RPMI8226 (cell line): ENCODE data around the gene PLA2G4E.
A peak's percentile ranks its signal among the peaks of the same experiment; 100 is the strongest.

Experiments
- DNase-seq: peaks from one replicate; pipeline ENCODE4 v3.0.0-alpha.2; 2015

Gene PLA2G4E

GRCh38 chr15:42018306-42019224 is 2.3 kb downstream of the PLA2G4E start:
- DNase-seq, result no peak

DNA sequence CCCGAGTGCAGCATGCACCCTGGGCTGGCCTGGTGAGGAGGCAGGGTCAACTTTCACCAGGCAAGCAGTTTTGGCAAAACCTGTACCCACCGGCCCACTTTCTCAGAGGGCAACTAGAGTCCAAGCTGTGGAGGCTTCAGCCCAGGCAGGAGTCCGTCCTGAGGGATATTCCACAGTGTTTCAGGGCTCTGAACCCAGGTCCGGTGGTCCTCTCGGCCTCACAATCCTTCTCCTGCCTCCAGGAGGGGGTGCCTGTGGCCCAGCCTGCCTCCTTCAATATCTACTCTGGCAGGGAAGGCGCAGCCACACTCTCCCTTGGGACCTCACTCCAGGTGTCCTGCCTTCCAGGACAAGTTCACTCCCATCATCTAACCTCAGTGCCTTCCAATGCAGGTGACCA is 3.9 kb downstream of the PLA2G4E start:
- DNase-seq, result no peak

GRCh38 chr15:42014406-42014805 is 6.4 kb downstream of the PLA2G4E start:
- no peak for DNase-seq

- no peak for DNase-seq
Measured at GRCh38 chr15:42012928-42013482, 7.8 kb downstream of the PLA2G4E start.

DNA sequence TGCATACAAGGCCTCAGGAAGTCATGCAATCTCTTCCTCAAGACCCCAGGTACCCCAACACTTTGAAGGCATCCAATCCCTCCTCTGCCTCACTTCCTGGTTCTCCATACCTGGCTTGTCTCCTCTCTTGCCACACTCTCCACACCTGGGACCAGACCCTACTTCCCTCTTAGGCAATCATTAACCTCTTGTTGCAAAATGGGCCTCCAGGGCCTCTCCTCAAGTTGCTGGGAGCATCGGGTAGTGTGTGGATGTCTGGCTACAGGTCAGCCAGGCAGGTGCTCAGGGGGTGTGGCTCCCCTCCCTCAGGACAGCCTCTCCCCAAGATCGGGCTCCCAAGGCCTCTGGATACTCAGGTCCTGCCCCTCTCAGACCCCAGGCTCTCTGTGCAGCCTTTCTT is 8.6 kb downstream of the PLA2G4E start:
- DNase-seq, result no peak

DNA sequence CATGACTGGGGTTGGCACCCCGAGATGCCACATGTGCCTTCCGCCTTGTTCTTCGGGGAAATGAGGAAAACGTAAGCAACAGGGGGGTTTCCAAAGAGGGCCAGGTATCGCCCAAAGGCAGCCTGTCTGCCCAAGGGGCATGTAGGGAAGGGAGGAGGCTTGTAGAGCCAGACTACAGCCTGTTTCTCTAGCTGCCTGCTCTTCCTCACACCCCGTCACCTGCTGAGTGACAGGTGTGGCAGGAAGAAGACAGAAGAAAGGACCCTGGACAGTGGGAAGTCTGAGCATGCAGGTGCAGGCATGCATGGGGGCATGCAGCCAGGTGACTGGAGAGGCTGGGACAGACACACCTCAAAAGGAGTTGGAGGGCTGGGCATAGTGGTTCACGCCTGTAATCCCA is 9.8 kb downstream of the PLA2G4E start:
- DNase-seq, result peak; percentile 8

- DNase-seq, result peak; percentile 61
Measured at GRCh38 chr15:42010434-42010833, 10.4 kb downstream of the PLA2G4E start.

DNA sequence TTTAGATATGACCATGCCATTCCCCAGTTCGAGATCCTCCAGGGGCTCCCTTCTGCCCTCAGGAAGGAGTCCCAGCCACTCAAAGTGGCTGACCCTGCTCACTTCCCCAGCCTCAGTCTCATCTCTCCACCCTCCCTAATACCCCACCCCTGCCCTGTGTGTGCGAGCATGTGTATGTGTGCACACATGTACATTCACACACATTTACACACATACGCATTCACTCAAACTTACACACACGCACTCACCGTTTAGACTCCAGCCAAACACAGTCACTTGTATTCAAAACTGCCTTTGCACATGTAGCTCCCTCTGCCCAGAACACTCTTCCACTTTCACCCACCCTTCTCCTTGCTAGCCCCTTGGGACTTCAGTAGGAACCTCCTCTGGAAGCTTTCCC is 11.4 kb downstream of the PLA2G4E start:
- DNase-seq, result no peak

DNA sequence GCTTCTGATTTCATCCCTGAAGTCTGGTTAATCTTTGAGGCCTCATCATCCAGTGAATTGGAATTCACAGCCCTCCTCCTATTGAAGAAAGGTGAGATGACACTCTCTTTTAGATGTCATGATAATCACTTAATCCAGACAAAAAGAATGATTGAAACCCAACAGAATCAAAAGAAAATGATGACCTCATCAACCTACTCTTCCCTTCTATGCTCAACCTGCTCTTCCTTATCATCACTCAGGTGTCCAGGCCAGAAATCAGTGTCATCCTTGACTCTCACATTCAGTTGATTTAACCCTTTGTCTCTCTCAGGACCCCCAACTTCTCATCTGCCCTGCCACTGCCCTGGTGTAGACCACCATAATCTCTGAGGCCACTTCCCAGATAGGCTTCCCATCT is 11.8 kb downstream of the PLA2G4E start:
- DNase-seq, result no peak

DNA sequence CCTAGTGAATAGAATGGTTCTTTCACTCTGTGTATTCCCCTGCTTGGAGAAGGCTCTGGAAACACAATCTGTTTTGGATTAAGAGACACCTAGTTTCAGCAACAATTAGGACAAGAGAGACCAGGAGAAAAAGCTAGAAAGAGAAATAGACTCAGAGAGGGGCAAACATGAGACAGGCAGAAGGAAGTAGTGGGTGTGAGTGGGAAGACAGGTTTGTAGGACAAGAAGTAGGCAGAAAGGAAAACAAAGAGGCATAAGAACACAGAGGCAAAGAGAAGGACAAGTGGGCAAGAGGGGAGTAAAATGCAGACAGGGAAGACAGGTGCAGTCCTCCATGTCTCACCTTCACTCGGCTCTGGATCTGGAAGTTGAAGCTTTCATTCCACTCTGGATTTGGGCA is 13.5 kb downstream of the PLA2G4E start:
- DNase-seq, result no peak

GRCh38 chr15:42002333-42002732 is 18.5 kb downstream of the PLA2G4E start:
- DNase-seq, result no peak

DNA sequence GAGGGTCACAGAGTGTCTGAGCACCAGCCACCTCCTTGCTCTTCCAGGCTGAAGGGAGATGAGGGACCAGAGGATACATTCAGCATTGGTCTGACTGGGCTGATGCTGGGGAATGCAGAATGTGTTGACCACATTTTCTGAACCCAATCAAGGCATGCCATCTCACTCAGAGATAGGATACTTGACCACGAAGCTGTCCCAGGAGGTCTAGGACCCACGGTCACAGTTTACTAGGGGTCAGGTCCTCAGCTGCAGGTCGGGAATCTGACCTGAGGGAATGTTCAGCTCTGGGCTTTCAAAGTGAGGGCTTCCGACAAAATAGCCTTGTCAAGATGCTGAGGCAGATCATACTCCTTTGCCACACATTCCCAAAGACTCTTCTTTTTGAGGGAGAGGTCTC is 19.6 kb downstream of the PLA2G4E start:
- no peak for DNase-seq

GRCh38 chr15:41999290-42000285 is 21.3 kb downstream of the PLA2G4E start:
- DNase-seq, result no peak

GRCh38 chr15:41997845-41998244 is 23.0 kb downstream of the PLA2G4E start:
- DNase-seq, result no peak

DNA sequence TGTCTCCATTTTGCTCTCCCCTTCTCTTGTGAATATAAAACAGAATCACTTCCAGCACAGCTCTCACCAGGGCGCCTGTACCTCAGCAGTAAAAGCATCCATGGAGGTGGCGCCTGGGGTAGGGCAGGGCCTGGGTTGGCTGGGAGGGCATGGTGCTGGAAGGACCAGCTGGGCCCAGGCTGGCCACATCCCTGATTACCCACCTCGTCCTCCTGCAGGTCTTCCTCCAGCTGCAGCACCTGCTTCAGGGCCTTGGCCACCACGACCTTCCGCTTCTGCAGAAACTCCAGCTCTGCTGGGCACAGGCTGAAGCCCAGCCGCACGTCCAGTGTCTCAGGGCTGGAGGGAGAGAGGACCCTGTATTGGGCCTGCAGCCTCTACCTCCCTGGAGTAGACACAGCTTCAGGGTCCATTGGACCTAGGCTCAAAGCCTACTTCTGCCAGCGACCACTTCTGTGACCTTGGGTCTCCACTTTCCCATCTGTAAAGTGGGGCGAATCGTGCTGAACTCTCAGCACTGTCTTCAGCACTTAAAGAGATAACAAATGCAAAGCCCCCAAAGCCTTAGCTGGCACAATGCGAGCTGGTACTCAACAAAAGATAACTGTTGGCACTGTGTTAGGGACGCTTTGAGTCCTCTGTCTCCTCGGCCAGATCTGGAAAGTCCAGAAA is 23.8 kb downstream of the PLA2G4E start:
- DNase-seq, result no peak

- no peak for DNase-seq
Measured at GRCh38 chr15:41996376-41996775, 24.5 kb downstream of the PLA2G4E start.

DNA sequence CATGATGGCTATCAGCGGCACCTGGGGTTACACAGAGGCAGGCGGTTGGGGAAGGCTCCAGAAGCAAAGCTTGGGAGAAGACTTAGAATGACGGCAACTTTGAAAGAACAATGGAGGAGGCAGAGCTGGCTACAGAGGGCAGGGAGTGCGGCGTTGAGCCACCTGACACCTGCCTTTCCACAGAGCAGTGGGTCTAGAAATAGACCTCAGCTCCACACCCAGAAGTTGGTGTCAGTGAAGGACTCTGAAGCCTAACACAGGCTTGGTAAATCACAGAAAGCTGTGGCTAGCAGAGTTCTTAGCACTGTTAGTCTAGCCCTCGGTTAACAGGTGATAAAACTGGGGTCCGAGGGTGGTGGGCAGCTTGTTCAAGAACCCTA is 25.4 kb downstream of the PLA2G4E start:
- DNase-seq, result no peak

- DNase-seq, result no peak
Measured at GRCh38 chr15:41994772-41995475, 25.9 kb downstream of the PLA2G4E start.

DNA sequence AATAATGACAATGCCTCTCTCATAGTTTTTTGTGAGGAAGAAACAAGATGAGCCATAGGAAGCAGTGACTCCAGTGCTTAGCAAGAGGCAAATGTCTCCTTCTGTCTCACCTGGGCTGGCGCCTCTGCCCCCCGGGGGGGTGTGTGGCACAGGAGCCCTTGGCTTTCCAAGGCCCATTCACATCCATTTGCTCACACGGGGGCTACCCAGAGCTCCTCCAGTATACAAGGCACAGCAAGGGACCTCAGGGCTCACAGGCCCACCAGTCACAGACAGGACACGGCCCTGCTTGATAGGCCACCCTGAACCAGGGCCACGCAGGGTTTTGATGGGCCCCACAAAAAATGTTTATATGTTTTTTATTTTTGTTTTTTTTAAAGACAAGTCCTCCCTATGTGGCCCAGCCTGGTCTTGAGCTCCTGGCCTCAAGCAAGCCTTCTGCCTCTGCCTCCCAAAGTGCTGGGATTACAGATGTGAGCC is 26.6 kb downstream of the PLA2G4E start:
- DNase-seq, result no peak

DNA sequence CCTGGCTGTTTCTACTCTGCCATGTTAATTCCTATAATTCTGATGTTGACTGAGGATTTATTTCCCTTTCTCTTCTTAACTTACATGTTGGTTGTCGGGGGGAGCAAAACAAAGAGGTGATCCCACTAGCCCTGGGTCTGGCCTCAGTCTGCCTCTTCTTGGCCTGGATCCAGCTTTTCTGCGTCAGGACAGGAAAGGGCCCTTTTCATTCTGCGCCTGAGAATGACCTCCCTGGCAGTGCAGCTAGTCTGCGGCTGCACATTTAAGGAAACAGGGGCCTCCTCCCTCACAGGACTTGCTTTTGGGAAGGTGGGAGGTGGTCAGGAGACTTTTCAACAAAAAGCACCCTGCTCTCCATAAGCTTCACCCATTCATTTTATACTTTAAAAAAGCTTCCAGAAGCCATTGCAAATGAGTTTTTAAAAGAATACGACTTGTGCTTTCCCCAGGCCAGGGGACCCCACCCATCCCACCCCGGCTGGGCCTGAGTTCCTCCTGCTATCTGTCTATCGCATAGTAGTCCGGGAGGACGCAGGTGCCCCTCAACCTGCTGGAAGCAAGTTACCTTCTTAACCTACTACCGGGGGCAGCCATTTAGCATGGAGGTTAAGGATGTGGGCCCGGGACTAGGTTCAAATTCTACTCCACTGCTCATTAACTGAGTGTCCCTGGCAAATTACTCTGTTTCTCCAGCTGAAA is 27.2 kb downstream of the PLA2G4E start:
- DNase-seq, result no peak

DNA sequence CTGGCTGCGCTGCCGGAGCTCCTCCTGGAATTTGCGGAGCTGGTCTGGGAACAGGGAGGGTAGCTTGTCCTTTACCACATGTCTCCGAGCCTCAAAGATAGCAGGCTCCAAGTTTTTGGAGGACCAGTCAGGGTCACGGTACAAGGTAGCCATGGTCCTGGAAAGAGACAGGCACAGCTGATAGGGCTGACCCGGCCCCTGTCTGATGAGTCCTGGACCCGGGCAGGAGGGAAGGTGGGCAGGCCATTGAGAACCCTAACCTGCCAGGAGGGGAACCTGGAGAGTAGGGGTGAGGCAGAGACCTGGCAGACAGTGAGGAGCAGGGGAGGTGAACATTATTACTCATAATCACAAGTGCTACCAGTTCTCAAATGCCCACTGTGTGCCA is 28.0 kb downstream of the PLA2G4E start:
- no peak for DNase-seq
